ENCODE results near the gene GABBR1.

GRCh38 chr6:29633534-29633905, 537 bp upstream of the GABBR1 start:
- TF ChIP-seq CTCF (optimal IDR thresholded peaks at IDR 0.05 in 1 of 3, IDR thresholded peaks at IDR 0.05 in 1 of 3, conservative IDR thresholded peaks at IDR 0.05 in 1 of 3; ENCODE audit: extremely low read depth in 1 of 3, insufficient read depth in 2 of 3, low read length in 3 of 3) (no peak), EZH2 (IDR thresholded peaks at IDR 0.05; ENCODE audit: low read length) (no peak)

Data from keratinocyte (primary cell).